SK-N-SH (cell line): ENCODE results near the gene SRD5A3.

Source experiments
- CHD2 ChIP-seq: fragments of 150-350 bp; IDR thresholded peaks from 2 replicates; pipeline ENCODE4 v1.6.1; 2018; ENCODE audit warnings: low read length; ENCODE audit not compliant: partially characterized antibody
- EP300 ChIP-seq, 2 experiments: IDR thresholded peaks; 2 replicates each; pipeline versions ENCODE4 v1.4.0 to v1.6.1; 2012; ENCODE audit warnings: borderline replicate concordance in 1 of 2, low read depth in 1 of 2, low read length in 1 of 2
- EZH2phosphoT487 ChIP-seq: fragments of 200-600 bp; sonication (generic); IDR thresholded peaks from 2 replicates; pipeline ENCODE4 v1.6.1; 2017; ENCODE audit warnings: low read depth, mixed run types, mild to moderate bottlenecking, antibody characterized with exemption, moderate library complexity, borderline replicate concordance
- SIN3A ChIP-seq: IDR thresholded peaks from 2 replicates; pipeline ENCODE4 v1.6.1; 2012; ENCODE audit warnings: low read depth, mild to moderate bottlenecking, low read length, moderate library complexity, borderline replicate concordance
- TF ChIP-seq, protein P1 (sequence below): fragments of 200-600 bp; sonication (generic); IDR thresholded peaks from 2 replicates; pipeline ENCODE4 v1.6.1; 2017; ENCODE audit warnings: antibody characterized with exemption, mild to moderate bottlenecking, moderate library complexity
- TF ChIP-seq, protein P2 (sequence below): IDR thresholded peaks from 2 replicates; pipeline ENCODE4 v1.4.0; 2012; ENCODE audit warnings: low read depth

DNA sequence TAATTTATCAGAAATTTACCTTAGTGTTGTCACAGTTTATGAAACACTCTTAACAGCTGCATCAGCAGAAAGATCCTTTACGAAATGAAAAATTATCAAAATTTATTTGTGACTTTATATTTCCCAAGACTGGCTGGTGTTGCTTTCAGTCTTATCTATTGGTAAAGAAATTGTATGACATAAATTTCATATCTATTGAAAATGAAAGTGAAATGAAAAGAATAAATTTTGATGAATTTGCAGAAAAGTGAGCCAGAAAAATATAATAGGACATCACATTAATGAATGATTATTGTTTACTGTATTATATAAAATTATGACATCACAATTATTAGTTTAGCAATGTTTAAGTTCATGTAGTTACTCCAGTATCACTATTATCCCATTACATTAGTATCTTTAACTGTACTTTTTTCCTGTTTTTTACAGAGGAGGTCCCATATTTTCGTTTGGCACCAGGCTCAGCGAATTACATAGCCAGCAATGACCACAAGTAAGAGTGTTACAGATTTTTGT lies 36.5 kb downstream of the SRD5A3 start:
- TF ChIP-seq SIN3A (no peak), EP300 (IDR thresholded peaks at IDR 0.05; ENCODE audit: borderline replicate concordance in 1 of 2, low read depth in 1 of 2, low read length in 1 of 2) (no peak), EZH2phosphoT487 (no peak), CHD2 (no peak)
- TF ChIP-seq, protein P1, sequence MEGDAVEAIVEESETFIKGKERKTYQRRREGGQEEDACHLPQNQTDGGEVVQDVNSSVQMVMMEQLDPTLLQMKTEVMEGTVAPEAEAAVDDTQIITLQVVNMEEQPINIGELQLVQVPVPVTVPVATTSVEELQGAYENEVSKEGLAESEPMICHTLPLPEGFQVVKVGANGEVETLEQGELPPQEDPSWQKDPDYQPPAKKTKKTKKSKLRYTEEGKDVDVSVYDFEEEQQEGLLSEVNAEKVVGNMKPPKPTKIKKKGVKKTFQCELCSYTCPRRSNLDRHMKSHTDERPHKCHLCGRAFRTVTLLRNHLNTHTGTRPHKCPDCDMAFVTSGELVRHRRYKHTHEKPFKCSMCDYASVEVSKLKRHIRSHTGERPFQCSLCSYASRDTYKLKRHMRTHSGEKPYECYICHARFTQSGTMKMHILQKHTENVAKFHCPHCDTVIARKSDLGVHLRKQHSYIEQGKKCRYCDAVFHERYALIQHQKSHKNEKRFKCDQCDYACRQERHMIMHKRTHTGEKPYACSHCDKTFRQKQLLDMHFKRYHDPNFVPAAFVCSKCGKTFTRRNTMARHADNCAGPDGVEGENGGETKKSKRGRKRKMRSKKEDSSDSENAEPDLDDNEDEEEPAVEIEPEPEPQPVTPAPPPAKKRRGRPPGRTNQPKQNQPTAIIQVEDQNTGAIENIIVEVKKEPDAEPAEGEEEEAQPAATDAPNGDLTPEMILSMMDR, result no peak
- TF ChIP-seq, protein P2, sequence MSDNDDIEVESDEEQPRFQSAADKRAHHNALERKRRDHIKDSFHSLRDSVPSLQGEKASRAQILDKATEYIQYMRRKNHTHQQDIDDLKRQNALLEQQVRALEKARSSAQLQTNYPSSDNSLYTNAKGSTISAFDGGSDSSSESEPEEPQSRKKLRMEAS, result no peak
